GM18519 (cell line): ENCODE data around the gene BPIFB3.
"Not testable (repeated sequence)": the region's sequence is repeated elsewhere in the genome, so short reads cannot be mapped to it uniquely, and the experiment has no call there.

Experiments
- ATAC-seq: cut with Tn5 transposase; IDR thresholded peaks from one replicate; pipeline ENCODE4 v1.9.1; 2021; ENCODE audit warnings: mild to moderate bottlenecking, moderate library complexity; ENCODE audit not compliant: unreplicated experiment, low FRiP score

Gene BPIFB3

DNA sequence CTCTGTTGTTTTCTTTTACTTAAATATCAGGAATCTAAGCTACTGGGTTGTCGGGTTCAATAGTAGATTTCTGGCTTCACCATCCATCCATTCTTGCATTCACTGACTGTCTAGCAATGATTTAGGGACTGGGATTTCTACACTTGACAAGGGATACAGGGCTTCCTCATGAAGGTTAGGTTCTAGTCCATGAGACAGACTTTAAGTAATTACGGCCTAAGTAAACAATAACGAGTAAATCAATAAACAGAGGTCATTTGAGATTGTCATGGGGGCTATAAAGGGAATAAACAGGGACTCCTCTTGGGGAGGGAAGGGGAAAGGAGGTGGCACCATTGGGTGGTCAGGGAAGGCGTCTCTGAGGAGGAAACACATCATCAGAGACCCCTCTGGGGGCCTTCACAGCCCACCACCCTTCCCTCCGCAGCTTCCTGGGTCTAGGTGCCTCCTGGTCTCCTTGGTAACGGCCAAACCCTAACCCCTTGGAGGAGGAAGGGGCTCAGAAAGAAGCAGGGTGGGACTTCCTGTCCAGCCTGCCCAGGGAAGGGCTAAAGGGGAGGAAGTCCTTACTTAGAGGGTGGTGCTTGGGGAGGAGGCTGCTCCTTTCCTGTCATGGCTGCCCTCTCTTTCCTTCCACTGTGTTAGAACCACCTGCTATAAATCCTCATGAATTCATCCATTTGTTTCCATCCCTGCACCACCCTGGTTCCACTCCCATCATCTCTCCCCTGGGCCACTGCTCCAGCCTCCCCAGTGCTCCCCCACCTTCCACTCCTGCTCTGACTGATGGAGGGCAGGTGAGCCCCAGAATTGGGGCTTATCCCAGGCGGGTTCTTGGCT lies 59.1 kb downstream of the BPIFB3 start:
- no peak for ATAC-seq

- no peak for ATAC-seq
These were observed 59.7 kb downstream of the BPIFB3 start for GRCh38 chr20:33113387-33113908.

- ATAC-seq, result not testable (repeated sequence)
These were observed 61.8 kb downstream of the BPIFB3 start for GRCh38 chr20:33115501-33115900.

GRCh38 chr20:33119725-33120720 lies 66.3 kb downstream of the BPIFB3 start:
- no peak for ATAC-seq

DNA sequence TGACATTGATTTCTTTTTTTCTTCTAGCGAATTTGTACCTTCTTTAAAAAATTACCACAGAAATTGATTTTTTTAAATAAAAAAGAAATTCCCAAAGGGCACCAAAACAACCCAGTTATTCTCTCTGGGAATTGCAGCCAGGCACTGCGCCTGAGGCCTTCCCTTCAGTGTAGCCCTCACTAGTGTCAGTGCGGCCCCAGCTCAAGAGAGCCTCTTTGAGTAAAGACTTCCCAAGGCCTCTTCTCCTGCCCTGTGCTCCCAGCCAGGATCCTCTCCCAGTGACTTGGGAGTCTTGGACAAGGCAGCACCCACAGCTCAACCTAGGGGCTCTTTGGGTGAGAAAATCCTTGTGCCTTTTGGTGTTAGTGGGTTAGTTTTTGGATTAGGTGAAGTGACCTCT lies 67.2 kb downstream of the BPIFB3 start:
- ATAC-seq, result no peak

GRCh38 chr20:33122297-33122696 lies 68.6 kb downstream of the BPIFB3 start:
- not testable (repeated sequence) for ATAC-seq
